Omental fat pad (tissue), 4 donors: Measurements from ENCODE around the gene BLOC1S1. TPM values are rescaled to one million over a fixed set of nuclear protein-coding genes. Genes with fewer than 3 reads are reported as not detected.
A peak's percentile ranks its signal among the peaks of the same experiment; 100 is the strongest.

ENCODE experiments used
- ATAC-seq: fragments of 150-250 bp; one replicate; pipeline ENCODE4 v1.9.1; 2016; ENCODE audit warnings: mild to moderate bottlenecking, moderate library complexity; ENCODE audit not compliant: low FRiP score
- DNase-seq: peaks from one replicate; pipeline ENCODE4 v3.0.0-alpha.2; 2019; ENCODE audit warnings: low spot score
- total RNA-seq, 4 donors: library from RNA; depleted of rRNA; stranded (reverse); fragments of >200 nt; gene quantifications; one replicate each; pipeline ENCODE4 v1.1.0, GENCODE V29; 2016
- TF ChIP-seq, protein P1 (sequence below), 3 donors: fragments of 450-650 bp; IDR thresholded peaks; one replicate each; pipeline ENCODE4 v1.5.1; 2016 to 2017; ENCODE audit warnings: antibody characterized with exemption in 3 of 3, mild to moderate bottlenecking in 3 of 3, moderate library complexity in 2 of 3

BLOC1S1 gene
- total RNA-seq, 4 donors from 2014 or later, result 168 to 247 (median 213) TPM

- TF ChIP-seq, protein P1, sequence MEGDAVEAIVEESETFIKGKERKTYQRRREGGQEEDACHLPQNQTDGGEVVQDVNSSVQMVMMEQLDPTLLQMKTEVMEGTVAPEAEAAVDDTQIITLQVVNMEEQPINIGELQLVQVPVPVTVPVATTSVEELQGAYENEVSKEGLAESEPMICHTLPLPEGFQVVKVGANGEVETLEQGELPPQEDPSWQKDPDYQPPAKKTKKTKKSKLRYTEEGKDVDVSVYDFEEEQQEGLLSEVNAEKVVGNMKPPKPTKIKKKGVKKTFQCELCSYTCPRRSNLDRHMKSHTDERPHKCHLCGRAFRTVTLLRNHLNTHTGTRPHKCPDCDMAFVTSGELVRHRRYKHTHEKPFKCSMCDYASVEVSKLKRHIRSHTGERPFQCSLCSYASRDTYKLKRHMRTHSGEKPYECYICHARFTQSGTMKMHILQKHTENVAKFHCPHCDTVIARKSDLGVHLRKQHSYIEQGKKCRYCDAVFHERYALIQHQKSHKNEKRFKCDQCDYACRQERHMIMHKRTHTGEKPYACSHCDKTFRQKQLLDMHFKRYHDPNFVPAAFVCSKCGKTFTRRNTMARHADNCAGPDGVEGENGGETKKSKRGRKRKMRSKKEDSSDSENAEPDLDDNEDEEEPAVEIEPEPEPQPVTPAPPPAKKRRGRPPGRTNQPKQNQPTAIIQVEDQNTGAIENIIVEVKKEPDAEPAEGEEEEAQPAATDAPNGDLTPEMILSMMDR (IDR thresholded peaks at IDR 0.05), result no peak
- DNase-seq (no peak), ATAC-seq (no peak)
These were observed 12.5 kb downstream of the BLOC1S1 start for GRCh38 chr12:55728186-55728938.

- ATAC-seq, result peak; percentile 82
- peak; percentile 80 for DNase-seq
- TF ChIP-seq, protein P1 (IDR thresholded peaks at IDR 0.05), result no peak
These were observed 13.3 kb downstream of the BLOC1S1 start, which contains the start of gene CD63 for GRCh38 chr12:55728939-55729818. CD63 (minus strand) TSS chr12:55729009; CDS start chr12:55728341, 668 bp downstream.

DNA sequence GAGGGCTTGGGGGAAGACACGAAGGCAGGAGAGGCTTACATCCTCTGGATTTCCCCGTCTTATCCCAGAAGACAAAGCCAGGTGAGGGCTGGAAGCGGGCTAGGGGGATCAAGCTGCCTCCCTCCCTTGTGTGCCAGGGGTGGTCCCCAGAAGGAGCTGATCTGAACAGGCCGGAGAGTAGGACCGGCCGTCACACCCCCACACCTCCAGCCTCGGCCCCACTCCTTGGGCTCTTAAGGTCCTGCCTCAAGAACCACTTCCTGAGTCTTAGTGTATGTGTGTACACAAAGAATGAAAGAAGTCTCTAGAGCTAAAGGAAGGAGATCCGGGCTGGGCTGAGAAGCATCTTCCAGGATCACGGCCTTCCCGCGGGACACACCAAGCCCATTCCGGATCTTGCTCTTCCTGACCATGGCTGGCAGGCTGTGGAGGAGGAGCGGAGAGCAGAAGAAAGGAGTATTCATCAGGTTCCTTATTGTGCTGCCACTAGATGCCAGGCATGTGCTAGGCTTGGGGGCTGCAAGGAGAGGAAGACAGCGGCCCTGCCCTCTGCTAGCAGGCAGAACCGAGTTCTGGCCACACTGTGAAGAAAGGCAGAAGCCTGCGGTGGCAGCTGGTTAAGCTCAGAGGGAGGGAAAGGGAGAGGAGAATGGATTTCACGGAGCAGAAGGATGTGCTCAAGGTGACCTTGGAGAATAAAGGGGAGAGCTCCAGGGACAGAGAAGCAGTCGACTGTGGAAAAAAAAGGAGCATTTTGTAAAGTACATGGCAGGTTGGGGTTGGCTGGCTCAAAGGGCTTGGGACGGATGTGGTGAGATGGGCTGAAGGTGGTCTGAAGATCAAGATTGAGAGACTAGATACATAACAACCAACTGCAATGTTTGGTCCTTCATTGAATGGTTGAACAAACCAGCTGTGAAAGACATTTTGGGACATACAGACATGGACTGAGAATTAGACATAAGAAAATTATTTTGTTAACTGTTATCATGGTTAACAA lies 14.3 kb downstream of the BLOC1S1 start:
- DNase-seq, result no peak
- TF ChIP-seq, protein P1 (IDR thresholded peaks at IDR 0.05), result no peak
- peak; percentile 26 for ATAC-seq

DNA sequence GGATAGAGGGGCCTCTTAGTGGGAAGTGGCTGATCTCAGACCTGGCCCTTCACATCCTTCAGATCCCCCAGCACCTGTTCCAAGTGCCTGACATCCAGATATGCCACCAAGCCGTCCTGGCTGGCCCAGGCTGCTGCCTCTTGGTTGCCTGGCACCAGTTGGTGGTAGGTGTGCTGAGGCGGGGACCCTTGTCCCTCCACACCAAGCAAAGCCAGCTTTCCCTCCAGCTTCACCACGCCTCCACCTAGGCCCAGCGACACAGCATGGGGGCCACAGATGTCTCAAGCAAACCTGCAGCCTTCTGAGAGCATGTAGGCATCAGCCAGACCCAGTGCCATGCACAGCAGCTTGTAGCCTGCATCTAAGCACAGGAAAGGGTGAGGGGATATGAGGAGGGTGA lies 16.4 kb downstream of the BLOC1S1 start:
- TF ChIP-seq, protein P1 (IDR thresholded peaks at IDR 0.05), result no peak
- no peak for DNase-seq
- no peak for ATAC-seq

- DNase-seq (no peak), ATAC-seq (no peak)
- TF ChIP-seq, protein P1 (IDR thresholded peaks at IDR 0.05), result no peak
These were observed 17.2 kb downstream of the BLOC1S1 start for GRCh38 chr12:55733021-55733555.

GRCh38 chr12:55733858-55734257 lies 18.0 kb downstream of the BLOC1S1 start:
- TF ChIP-seq, protein P1 (IDR thresholded peaks at IDR 0.05), result no peak
- DNase-seq (no peak), ATAC-seq (no peak)
